BE2C (cell line): Measurements from ENCODE around the gene SPIRE2.
"Not testable (repeated sequence)": the region's sequence is repeated elsewhere in the genome, so short reads cannot be mapped to it uniquely, and the experiment has no call there.

Experiments used
- DNase-seq: peaks from one replicate; pipeline ENCODE4 v3.0.0-alpha.2; 2020
- H3K27me3 ChIP-seq: fragments of 250-450 bp; sonication (Bioruptor Pico); 2 replicates; pipeline ENCODE4 v1.5.1; 2020; ENCODE audit warnings: mild to moderate bottlenecking
- H3K36me3 ChIP-seq: fragments of 250-450 bp; sonication (Bioruptor Pico); 2 replicates; pipeline ENCODE4 v1.5.1; 2020; ENCODE audit warnings: mild to moderate bottlenecking
- H3K4me1 ChIP-seq: fragments of 250-450 bp; sonication (Bioruptor Pico); 2 replicates; pipeline ENCODE4 v1.5.1; 2020
- H3K4me3 ChIP-seq: 2 replicates; pipeline ENCODE4 v1.5.1; 2011; ENCODE audit warnings: low read depth, low read length
- H3K9me3 ChIP-seq: fragments of 250-450 bp; sonication (Bioruptor Pico); 2 replicates; pipeline ENCODE4 v1.5.1; 2020
- TF ChIP-seq, protein P1 (sequence below): IDR thresholded peaks from 2 replicates; pipeline ENCODE4 v1.5.1; 2012; ENCODE audit warnings: mild to moderate bottlenecking, low read depth, low read length

The SPIRE2 gene

DNA sequence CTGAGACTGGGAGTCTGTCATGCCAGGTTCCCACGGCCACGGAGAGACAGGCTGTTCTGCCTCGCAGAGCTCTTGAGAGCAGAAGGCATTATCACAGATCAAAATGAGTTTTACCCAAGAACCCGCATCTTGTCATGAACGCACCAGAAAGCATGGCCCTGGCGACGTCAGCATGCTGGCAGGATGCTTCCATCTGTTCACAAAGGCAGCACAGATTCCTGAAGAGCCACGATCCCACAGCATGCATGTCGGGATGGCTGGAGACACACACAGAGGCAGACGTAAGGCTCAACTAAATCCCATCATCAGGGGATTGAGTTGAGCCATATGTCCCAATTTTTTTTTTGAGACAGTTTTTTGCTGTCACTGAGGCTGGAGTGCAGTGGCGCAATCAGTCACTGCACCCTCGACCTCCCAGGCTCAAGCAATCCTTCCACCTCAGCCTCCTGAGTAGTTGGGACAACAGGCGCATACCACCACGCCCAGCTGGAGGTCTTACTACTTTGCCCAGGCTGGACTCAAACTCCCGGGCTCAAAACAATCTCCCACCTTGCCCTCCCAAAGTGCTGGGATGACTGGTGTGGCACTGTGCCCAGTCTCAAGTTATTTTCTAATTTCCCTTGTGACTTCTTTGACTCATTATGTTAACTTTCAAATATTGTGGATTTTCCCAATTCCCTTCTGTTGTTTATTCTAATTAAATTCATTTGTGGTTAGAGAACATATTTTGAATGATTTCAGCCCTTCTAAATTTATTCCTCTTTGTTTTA lies 23.0 kb upstream of the SPIRE2 start:
- TF ChIP-seq, protein P1, sequence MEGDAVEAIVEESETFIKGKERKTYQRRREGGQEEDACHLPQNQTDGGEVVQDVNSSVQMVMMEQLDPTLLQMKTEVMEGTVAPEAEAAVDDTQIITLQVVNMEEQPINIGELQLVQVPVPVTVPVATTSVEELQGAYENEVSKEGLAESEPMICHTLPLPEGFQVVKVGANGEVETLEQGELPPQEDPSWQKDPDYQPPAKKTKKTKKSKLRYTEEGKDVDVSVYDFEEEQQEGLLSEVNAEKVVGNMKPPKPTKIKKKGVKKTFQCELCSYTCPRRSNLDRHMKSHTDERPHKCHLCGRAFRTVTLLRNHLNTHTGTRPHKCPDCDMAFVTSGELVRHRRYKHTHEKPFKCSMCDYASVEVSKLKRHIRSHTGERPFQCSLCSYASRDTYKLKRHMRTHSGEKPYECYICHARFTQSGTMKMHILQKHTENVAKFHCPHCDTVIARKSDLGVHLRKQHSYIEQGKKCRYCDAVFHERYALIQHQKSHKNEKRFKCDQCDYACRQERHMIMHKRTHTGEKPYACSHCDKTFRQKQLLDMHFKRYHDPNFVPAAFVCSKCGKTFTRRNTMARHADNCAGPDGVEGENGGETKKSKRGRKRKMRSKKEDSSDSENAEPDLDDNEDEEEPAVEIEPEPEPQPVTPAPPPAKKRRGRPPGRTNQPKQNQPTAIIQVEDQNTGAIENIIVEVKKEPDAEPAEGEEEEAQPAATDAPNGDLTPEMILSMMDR = no peak
- Histone ChIP-seq H3K36me3 (peaks cover 71% of the 10 kb centered on the region), H3K27me3 (no peaks in the 10 kb centered on the region), H3K9me3 (no peaks in the 10 kb centered on the region), H3K4me1 (no peaks in the 10 kb centered on the region; the same call in 1 of the 2 replicates), H3K4me3 (no peak overlapping the region)
- DNase-seq = no peak

DNA sequence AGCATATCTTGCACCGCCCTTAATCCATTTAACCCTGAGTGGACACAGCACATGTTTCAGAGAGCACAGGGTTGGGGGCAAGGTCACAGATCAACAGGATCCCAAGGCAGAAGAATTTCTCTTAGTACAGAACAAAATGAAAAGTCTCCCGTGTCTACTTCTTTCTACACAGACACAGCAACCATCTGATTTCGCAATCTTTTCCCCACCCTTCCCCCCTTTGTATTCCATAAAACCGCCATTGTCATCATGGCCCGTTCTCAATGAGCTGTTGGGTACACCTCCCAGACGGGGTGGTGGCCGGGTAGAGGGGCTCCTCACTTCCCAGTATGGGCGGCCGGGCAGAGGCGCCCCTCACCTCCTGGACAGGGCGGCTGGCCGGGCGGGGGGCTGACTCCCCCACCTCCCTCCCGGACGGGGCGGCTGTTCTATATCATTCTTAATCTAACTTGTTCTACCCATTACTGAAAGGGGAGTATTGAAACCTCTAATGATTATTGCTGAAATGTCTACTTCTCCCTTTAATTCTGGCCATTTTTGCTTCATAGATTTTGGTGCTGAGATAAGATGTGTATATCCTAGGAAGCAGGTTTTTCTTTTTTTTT lies 21.6 kb upstream of the SPIRE2 start:
- not testable (repeated sequence) for H3K4me1 ChIP-seq, DNase-seq, H3K4me3 ChIP-seq, H3K9me3 ChIP-seq, H3K27me3 ChIP-seq
- H3K36me3 ChIP-seq = peaks cover 76% of the 10 kb centered on the region

DNA sequence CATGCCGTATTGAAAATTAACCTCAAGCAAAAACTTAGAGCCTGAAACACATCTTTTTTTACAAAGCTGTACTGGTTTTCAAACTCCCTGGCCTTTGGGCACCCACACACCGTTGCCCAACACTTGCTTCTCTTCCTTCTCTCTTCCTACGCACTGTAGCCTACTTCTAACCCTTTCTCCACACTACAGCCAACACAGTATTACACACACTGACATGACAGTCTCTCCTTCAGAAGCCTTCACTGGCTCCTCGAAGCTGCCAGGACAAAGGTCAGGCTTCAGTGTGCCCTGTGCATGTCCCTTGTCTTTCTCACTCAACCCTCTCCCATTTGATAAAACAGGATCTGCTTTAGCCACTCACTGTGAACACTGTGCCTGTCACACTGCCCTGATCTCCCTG lies 19.8 kb upstream of the SPIRE2 start:
- TF ChIP-seq, protein P1 = no peak
- no peak for DNase-seq
- Histone ChIP-seq H3K36me3 (peaks cover 70% of the 10 kb centered on the region), H3K27me3 (no peaks in the 10 kb centered on the region), H3K9me3 (no peaks in the 10 kb centered on the region), H3K4me1 (no peaks in the 10 kb centered on the region; the same call in none of the 2 replicates), H3K4me3 (no peak overlapping the region)

DNA sequence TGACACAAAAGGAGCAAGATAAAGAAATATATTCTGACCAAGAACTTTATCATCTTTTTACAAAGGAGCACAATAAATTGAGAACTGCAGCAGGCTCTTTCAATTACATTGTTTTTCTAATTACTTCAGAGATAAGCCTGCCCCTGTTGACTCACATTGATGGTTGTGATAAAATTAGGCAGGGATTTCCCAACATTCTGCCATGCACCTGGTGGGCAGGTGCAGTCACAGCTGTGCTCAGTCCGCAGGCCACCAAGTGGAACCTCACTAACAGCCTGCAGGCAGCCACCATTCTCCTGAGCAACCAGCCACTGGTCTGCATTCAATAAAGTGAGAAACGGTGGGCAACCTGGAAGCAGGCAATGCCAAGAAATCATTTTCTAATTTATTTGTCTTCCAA lies 17.0 kb upstream of the SPIRE2 start:
- no peak for DNase-seq
- H3K4me3 ChIP-seq = no peak overlapping the region
- H3K9me3 ChIP-seq = no peaks in the 10 kb centered on the region
- no peaks in the 10 kb centered on the region for H3K27me3 ChIP-seq
- TF ChIP-seq, protein P1 = no peak
- H3K36me3 ChIP-seq = peaks cover 52% of the 10 kb centered on the region
- H3K4me1 ChIP-seq = no peaks in the 10 kb centered on the region; the same call in none of the 2 replicates

DNA sequence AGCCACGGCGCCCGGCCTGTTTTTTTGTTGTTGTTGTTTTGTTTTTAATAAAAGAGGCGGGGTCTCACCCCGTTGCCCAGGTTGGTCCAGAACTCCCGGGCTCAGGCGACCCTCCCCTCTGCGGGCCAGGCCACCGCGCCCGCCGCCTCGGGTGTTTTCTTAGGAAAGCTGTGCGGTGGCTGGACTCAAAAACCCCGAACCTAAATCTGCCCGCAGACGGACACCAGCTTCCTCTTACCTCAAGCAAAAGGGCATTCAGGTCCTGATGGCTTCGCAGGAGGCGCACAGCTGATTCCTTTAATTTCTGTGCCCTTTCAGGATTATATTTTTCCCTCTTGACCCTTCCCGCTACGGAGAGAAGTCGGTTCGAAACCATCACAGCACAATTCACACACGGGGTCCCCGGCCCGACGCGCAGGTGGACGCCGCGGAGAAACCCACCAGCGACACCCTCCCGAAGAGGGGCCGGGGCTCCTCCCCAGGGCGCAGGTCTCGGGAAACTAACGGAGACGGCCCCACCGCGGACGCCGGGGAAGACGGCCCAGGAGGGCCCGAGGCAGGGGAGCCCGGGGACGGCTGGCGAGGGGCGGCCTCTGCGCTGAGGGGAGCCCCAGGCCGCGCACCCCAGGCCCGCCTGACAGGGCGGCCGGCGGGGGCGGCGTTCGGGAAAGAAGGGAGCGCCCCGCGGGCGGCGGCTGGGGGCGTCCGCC lies 12.5 kb upstream of the SPIRE2 start:
- Histone ChIP-seq H3K27me3 (no peaks in the 10 kb centered on the region), H3K9me3 (peaks cover 4% of the 10 kb centered on the region), H3K4me1 (no peaks in the 10 kb centered on the region; the same call in 1 of the 2 replicates), H3K4me3 (peak overlapping the region; percentile 83), H3K36me3 (peaks cover 14% of the 10 kb centered on the region)
- peak; percentile 37 for DNase-seq
- TF ChIP-seq, protein P1 = no peak

DNA sequence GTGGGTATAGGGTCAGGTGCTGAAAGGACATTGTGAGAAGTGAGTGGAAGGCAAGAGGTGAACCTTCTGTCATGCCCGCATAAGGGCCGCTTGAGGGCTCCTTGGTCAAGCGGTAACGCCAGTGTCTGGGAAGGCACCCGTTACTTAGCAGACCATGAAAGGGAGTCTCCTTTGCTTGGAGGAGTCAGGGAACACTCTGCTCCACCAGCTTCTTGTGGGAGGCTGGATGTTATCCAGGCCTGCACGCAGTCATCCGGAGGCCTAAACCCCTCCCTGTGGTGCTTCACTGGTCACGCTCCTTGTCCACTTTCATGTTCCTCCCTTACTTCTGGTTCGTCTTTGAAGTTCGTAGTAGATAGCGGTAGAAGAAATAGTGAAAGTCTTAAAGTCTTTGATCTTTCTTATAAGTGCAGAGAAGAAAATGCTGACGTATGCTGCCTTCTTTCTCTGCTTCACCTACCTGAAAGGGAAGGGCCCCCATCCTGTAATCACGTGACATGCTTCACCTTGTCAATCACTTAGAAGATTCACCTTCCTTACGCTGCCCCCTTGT lies 9.3 kb upstream of the SPIRE2 start:
- not testable (repeated sequence) for H3K4me1 ChIP-seq, H3K27me3 ChIP-seq, H3K9me3 ChIP-seq, H3K4me3 ChIP-seq, DNase-seq, H3K36me3 ChIP-seq

DNA sequence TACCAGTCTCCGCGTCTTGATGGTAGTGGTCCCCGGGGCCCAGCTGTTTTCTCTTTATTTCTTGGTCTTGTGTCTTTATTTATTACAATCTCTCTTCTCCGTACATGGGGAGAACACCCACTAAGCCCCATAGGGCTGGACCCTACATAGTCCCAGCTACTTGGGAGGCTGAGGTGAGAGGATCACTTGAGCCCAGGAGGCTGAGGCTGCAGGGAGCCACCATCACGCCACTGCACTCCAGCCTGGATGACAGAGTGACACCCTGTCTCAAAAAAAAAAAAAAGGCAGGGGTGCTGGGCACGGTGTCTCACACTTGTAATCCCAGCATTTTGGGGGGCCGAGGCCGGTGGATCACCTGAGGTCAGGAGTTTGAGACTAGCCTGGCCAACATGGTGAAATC lies 8.8 kb upstream of the SPIRE2 start:
- not testable (repeated sequence) for H3K9me3 ChIP-seq, H3K27me3 ChIP-seq, H3K4me3 ChIP-seq, H3K36me3 ChIP-seq, H3K4me1 ChIP-seq, DNase-seq
